WI38 (cell line): ENCODE data around the gene XYLT2.

Experiments used
- H3K4me3 ChIP-seq: 2 replicates; pipeline ENCODE4 v1.5.1; 2011; ENCODE audit warnings: low read depth, mild to moderate bottlenecking, control low read depth, low read length
- TF ChIP-seq, protein P1 (sequence below): IDR thresholded peaks from 2 replicates; pipeline ENCODE4 v1.5.1; 2012; ENCODE audit warnings: low read depth, mild to moderate bottlenecking, control low read depth, low read length

Gene XYLT2

DNA sequence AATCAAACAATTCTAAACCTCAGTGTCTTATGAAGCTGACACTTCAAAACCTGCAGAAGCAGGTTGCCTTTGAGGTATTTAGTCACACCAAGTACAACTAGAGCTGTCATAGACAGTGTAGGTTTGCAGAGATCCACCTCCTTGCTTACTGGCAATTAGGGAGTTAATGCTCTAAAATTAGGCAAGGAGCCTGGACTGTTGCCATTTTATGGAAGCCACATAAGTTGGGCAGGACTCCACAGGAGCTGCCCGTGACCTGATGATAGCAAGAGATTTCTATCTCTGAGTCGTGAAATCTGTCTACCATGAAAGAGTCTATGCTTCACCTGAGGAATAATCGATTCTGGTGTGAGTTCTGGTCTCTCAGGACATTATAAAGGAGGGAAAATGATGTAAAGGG is 36.0 kb downstream of the XYLT2 start:
- no peak overlapping the region for H3K4me3 ChIP-seq
- TF ChIP-seq, protein P1, sequence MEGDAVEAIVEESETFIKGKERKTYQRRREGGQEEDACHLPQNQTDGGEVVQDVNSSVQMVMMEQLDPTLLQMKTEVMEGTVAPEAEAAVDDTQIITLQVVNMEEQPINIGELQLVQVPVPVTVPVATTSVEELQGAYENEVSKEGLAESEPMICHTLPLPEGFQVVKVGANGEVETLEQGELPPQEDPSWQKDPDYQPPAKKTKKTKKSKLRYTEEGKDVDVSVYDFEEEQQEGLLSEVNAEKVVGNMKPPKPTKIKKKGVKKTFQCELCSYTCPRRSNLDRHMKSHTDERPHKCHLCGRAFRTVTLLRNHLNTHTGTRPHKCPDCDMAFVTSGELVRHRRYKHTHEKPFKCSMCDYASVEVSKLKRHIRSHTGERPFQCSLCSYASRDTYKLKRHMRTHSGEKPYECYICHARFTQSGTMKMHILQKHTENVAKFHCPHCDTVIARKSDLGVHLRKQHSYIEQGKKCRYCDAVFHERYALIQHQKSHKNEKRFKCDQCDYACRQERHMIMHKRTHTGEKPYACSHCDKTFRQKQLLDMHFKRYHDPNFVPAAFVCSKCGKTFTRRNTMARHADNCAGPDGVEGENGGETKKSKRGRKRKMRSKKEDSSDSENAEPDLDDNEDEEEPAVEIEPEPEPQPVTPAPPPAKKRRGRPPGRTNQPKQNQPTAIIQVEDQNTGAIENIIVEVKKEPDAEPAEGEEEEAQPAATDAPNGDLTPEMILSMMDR = no peak

DNA sequence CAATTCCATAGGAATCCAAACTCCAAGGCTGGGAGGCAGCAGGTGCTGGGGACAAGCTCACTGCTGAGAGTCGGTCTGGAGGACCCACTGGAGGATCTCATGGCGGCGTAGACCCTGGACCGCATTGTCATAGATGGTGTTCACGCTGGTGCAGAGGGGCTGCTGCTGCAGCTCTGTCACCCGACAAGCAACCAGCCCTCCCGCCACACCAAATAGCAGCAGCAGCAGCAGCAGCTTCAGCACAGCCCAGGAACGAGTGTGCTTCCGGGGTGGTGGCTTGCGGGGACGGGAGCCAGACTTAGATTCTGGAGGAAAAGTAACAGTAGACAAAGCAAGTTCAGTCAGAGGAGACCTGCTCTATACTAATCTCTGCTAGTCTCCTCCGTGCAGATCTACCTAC is 37.0 kb downstream of the XYLT2 start:
- TF ChIP-seq, protein P1 = no peak
- no peak overlapping the region for H3K4me3 ChIP-seq

DNA sequence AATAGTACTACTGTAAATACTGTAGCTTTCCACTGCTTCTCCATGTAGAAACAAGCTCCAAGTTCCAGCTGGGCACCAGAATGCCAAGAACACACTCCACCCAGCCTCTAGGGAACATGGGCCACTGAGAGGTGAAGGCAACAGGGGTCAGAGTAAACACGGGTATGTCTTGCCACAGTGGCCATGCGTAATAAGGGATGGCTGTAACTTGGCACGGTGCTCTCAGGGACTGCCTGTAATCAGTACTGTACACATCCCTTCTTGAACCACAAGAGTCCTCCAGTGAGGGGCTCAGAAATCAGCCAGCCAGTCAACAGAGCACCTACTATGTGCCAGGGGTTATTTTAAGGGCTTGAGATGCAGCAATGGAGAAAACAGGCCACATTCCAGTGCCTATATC is 40.6 kb downstream of the XYLT2 start:
- no peak overlapping the region for H3K4me3 ChIP-seq
- TF ChIP-seq, protein P1 = no peak

DNA sequence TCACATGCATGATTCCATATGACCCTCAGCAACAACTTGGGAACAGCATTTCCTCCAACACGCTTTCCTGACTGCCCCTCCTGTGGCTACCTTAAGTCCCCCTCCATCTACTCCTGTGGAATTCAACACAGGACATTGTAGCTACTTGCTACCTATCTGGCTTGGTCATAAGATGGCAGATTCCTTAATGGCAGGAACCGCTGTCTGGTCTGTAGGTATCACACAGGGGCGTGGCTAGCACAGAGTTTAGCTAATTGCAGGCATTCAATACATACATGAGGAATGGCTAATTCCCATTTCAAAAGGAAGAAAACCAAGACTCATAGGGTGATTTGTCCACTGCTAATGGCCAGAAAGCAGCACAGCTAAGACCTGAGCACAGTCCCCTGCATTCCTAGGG is 42.8 kb downstream of the XYLT2 start:
- TF ChIP-seq, protein P1 = no peak
- H3K4me3 ChIP-seq = no peak overlapping the region

DNA sequence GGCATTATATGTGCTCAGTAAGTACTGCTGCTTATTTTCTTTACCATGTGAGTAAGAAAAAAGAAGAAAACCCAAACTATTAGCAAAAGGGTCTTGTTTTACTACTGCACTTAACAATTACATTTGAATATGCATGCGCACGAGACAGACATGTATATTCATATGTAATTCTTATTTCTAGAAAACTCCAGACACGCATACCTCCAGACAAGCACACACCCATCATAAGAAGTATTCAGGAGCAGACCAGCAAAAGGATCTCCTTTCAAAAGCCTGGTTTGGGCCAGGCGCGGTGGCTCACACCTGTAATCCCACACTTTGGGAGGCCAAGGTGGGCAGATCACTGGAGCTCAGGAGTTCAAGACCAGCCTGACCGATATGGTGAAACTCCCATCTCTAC is 43.6 kb downstream of the XYLT2 start:
- TF ChIP-seq, protein P1 = no peak
- no peak overlapping the region for H3K4me3 ChIP-seq

DNA sequence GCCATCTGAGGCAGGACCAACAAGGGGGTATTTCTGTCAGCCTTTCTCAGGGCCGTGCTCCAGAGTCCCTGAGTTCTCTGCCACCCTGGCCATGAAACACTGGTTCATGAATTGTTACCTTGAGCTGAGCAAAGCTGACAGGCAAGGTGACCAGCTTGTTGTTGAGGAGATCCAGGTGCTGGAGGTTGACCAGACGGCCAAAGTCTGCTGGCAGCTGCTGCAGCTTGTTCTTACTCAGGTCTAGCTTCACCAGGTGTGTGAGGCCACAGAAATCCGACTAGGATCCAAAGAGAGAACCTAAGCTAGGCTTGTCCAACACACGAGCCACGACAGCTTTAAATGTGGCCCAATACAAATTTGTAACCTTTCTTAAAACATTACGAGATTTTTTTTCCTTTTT is 46.7 kb downstream of the XYLT2 start:
- no peak overlapping the region for H3K4me3 ChIP-seq
- TF ChIP-seq, protein P1 = no peak

DNA sequence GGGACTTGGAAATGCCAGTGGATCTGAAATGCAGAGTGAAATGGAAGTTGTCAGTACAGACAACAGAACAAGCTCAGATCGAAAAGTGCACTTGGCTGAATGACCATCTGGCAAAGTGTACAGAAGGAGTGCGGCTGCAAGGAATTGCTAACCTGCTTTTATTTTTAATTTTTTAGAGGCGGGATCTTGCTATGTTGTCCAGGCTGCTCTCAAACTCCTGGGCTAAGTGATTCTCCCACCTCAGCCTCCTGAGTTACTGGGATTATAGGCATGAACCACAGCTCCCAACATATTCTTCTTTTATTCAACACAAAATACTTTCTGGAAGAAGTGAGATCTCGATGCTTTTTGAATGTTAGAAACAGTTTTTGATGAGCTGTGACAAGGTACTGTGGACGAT is 47.8 kb downstream of the XYLT2 start:
- TF ChIP-seq, protein P1 = no peak
- no peak overlapping the region for H3K4me3 ChIP-seq

DNA sequence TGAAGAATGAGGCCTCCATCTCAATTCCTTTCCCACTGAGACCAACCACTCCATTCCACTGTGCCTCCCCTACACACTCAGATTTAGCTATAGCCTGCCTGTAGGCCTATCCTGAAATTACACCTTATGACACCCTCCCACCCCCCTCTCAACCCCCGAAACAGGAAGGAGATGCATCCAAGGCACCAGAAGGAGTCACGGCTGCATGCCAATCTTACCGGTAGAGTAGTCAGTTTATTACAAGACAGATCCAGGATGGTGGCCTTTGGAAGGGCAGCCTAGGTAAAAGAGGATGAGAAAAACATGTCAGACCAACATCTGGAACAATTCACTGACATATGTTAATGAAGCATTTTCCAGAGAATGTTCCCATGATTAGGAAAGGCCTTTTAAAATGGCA is 48.8 kb downstream of the XYLT2 start:
- H3K4me3 ChIP-seq = peak overlapping the region; percentile 84

More for the DNA sequence above, 48.8 kb downstream of the XYLT2 start:
- TF ChIP-seq, protein P1 = no peak
